ENCODE measurements around the gene ZBTB7C.

DNA sequence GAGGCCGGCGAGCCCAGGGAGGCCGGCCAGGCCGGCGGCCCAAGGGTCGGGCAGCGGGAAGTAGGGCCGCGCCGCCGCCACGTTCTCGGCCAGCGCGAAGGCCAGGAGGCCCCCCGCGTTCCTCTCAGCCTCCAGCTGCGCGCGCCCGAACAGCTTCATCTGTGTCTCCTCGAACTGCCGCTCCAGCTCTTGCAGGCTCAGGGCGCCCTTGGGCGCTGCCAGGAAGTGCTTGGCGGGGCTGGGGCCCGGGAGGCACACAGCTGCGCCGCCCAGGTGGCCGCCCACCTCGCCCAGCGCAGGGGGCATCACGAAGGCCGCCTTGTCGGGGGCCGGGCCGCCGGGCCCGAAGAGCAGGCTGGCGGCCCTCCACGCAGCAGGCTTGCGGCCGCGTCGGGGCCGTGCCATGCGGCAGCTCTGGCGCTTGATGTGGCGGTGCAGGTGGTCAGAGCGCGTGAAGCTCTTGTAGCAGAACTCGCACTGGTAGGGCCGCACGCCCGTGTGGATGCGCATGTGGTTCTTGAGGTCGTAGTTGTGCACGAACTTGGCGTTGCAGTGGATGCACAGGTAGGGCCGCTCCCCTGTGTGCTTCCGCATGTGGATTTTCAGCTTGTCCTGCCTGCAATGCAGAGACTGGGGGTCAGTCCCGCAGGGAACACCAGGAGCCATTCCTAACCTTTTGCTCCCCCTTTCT, 379.7 kb downstream of the ZBTB7C start:
- TF ChIP-seq, protein P1, sequence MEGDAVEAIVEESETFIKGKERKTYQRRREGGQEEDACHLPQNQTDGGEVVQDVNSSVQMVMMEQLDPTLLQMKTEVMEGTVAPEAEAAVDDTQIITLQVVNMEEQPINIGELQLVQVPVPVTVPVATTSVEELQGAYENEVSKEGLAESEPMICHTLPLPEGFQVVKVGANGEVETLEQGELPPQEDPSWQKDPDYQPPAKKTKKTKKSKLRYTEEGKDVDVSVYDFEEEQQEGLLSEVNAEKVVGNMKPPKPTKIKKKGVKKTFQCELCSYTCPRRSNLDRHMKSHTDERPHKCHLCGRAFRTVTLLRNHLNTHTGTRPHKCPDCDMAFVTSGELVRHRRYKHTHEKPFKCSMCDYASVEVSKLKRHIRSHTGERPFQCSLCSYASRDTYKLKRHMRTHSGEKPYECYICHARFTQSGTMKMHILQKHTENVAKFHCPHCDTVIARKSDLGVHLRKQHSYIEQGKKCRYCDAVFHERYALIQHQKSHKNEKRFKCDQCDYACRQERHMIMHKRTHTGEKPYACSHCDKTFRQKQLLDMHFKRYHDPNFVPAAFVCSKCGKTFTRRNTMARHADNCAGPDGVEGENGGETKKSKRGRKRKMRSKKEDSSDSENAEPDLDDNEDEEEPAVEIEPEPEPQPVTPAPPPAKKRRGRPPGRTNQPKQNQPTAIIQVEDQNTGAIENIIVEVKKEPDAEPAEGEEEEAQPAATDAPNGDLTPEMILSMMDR (IDR thresholded peaks at IDR 0.05): no peak
- TF ChIP-seq POLR2AphosphoS5 (IDR thresholded peaks at IDR 0.05): no peak
